ENCODE results near the gene MEGF11.

Gene MEGF11

DNA sequence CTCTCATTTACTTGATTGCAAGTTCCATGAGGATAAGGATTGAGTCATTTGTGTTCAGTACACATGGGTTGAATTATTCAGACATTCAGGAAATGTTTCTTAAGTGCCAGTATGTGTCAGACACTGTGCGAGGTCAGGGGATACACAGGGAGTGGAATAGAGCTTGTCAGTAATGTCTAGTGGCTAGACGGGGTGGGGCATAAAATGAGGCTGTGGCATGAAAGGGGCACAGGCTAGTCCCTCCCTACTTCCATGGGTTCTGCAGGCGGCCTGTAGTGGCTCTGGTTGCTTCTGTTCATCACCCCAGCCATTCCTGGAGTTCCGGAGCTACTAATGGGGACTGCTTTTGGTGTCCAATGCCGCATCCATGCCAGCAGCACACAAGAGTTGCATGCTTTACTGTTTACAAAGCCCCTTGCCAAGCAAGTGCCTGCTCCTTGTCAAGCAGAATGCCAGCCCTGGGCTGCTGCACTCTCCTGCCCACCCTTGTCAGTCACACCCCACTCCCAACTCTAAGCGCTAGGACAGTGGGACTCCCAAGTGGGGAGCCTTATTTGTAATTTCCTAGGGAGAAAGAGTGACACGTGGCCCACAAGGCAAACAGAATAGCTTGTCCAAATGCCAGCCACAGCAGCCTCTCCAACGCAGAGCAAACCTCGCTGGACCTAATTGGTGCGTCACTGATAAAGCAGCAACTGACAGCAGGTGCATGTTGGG is 313.5 kb downstream of the MEGF11 start:
- DNase-seq (ENCODE audit: low spot score) = peak; percentile 94

DNA sequence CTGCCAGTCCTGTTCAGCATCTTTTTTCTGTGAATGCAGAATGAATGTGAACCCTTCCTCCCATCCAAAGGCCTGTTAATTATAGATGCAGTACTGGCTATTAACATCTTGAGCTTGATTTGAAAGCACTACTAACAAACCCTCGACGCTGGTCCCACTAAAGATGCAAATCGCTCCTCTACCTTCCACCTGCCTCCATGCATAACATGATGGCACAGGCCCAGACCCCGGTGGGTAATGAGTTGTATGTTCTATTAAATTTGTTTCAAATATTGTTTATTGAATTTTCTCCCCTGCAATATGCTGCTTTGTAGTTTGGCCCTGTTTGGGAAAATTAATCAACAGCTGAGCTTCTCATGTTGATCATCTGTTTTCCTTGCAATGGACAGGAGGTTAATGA is 314.9 kb downstream of the MEGF11 start:
- no peak for DNase-seq (ENCODE audit: low spot score)

DNA sequence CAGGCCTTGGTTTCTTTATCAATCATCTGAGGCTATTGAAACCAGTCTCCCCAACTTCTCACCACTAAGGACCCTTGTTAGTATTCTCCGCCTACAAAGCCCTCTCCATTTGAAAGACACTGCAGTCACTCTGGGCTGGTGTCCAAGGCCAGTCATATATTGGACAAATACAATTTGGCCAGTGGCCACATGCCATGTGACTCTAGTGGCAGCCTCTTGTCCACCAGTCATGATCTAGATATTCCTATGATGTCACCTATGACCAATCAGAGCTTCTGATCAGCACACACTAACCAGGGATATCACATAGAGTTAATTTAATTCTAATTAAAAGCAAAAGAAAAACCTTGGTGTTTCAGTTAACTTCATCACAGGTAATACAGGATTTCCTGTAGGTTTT is 316.1 kb downstream of the MEGF11 start:
- no peak for DNase-seq (ENCODE audit: low spot score)

DNA sequence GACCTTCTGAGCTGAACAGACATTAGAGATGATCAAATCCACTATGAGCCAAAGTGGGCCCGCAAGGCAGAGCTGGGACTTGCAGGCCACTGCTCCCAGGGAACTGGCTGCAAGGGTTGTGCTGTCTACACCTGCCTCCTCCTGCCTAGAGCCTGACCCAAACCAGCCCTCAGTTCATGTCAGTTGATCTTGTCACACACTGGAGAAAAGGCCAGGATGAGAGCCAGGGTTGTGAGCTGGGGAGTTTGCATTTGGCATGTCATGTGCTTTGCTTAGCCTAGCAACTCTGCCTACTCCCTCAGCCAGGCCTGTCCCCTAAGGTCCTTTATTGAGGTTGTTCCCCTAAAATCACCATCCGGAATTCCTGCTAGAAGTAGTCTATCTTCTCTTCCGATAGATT is 316.5 kb downstream of the MEGF11 start:
- no peak for DNase-seq (ENCODE audit: low spot score)

DNA sequence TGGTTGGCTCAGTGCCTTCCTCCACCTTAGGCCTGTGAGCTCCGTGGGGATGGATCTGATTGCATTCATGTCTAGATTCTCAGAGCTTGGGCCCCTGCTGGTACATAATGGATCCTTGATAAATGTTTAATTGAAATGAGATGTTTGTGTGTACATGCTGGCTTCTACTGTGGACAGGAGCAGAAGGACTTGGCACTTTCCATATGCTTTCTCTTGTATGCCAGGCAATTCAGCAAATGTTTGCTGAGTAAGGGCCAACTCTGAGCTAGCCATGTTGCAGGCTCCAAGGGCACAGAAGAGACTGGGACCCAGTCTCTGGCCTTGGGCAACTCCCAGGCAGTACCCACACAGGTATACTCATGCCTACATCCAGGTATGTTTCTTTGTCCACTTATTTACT is 317.3 kb downstream of the MEGF11 start:
- no peak for DNase-seq (ENCODE audit: low spot score)

DNA sequence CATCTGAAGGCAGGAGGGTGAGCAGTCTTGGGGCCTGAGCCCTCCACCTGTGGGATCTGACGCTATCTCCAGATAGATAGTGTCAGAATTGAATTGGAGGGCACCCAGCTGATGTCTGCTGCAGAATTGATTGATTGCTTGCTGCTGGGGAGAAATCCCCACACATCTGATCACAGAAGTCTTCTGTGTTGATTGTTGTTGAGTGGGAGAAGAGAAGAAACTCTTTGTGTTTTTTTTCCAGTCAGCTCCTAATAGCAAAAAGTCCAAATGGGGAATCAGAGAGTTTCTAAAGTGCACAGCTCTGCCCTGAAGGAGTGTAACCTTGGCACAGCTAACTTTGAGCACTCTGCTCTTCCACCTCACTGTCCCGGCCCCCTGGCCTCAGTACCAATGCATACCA is 318.2 kb downstream of the MEGF11 start:
- DNase-seq (ENCODE audit: low spot score) = no peak

DNA sequence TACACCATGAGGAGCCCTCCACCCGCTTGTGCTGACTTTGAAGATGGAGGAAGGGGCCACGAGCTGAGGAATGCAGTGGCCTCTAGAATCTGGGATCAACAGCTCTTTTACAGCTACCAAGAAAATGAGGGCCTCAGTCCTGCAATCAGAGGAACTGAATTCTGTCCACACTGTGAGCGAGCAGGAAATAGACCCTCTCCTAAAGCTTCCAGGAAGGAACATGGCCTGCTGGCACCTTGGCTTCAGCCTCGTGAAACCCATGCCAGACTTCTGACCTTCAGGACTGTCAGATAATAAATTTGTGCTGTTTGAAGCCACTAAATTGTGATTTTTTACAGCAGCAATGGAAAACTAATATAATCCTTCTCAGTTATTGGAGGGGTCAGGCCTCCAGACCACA is 322.3 kb downstream of the MEGF11 start:
- DNase-seq (ENCODE audit: low spot score) = no peak

DNA sequence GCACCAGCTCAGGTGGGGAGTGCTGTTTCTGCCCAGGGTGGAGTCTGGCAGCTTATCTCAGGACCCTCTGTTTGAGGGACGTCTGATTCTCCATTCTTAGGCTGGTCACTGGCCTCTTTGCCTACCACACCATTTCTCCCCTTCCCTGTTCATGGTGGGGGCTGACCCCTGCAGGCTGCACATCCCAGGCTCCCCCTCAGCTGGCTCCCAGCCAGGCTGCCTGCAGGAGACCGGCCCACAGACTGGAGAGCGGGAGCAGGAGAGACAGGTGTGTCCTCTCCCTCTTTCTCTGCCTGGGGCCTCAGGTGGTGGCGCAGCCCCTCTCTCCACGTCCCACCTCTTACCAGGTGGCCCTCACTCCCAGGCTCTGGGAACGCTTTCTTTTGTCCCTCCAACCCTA is 323.4 kb downstream of the MEGF11 start:
- DNase-seq (ENCODE audit: low spot score) = no peak

DNA sequence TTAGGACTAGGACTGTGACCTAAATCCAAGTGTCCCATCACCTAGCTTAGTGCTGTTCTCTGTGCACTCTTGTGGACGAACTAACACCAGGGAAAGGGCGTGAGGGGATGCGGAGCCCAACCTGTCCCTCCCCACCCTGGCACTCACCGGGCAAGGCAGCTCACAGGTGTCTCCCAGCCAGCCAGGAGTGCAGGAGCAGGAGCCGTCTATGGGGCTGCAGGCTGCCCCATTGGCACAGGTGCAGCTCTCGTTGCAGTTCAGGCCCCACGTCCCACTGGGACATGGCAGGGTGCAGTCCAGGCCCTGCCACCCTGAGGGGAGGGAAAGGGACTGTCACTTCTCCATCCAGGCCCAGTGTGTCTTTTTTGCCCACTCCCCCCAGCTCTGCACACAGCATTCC is 324.0 kb downstream of the MEGF11 start:
- DNase-seq (ENCODE audit: low spot score) = no peak

DNA sequence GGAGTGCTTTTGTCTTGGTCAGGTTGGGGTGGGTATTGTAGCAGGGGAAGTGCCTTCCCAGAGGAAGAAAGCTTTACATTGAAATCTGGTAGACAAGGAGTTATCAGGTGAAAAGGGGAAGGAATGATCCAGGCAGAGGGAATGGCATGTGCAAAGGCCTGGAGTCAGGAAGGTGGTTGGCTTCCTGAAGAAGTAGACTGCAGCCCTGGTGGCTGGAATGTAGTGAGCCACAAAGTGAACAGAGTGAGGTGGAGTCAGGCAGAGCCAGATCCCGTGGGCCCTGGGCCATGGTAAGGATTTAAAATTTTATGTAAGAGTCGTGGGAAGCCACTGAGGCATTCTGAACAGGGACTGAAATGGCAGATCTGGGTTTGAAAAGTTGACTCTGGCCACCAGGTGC is 326.0 kb downstream of the MEGF11 start:
- DNase-seq (ENCODE audit: low spot score) = no peak

DNA sequence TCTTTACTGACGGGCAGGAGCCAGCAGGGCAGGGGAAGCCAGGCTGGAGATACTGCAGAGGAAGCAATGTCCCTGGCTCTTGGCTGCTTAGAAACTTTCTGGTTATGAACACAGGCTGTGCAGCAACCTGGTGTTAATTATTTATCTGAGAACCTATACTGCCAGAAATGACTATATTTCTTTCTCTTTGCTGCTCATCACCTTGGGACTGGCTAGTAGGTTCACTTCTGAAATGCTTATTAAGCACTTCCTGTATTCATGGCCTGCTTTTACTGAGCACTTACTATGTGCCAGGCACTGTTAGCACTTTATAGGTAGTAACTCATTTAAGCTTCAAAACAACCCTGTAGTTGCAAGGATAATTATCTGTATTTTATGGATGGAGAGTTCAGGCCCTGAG is 326.7 kb downstream of the MEGF11 start:
- DNase-seq (ENCODE audit: low spot score) = no peak

DNA sequence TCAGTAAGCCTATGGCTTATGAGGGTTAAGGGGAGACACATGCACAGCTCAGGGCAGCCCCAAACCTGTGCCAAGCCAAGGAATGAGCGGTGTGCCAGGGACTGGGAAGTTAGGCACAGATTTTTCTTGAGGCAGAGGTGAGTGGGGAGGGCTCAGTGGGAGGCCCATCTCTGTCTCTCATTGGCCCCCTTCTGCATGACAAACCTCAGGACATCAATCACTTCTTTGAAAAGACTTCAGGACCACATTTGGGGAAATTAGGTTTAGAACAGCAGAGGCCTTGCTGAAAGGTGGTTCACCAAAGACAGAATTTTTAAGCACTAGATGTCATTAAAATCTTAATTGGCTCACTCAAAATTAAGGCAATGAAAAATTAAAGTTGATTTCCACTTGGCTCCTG is 327.1 kb downstream of the MEGF11 start:
- no peak for DNase-seq (ENCODE audit: low spot score)

DNA sequence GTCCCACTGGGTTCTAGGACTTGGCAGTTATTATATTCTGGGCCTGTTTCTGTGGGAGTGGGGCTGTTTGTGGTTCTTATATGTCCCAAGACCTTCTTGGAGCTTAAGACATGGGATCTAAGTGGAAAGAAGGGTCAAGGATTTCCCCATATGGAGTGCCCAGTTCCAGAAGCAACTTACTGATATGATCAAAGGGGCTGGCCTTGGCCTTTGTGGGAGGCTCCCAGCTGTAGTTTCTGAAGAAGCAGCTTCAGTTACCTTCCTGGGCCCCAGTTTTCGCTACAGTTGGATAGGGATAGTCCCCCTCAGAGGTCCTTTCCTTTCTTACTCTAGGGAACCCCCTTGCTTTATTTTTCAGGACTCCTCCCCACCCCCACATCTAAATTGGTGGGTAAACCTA is 328.2 kb downstream of the MEGF11 start:
- no peak for DNase-seq (ENCODE audit: low spot score)

DNA sequence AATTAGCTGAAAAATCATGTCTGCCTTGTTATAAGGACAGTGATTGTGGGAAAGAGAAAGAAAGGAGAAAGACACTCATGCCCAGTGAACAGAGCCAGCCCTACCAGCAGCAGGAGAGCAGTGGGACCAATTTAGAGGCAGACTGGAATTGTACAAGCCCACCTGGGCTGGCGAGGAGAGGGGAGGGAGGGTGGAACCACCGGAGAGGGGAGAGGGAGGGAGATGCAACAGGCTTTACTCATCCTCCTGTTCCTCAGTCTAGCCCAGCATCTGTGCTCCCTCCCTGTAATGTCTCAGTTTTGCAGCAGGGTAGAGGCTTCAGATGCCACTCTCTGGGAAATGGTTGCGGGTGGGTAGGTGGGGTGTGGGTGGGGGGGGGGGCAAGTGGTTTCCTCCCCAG is 329.5 kb downstream of the MEGF11 start:
- no peak for DNase-seq (ENCODE audit: low spot score)

DNA sequence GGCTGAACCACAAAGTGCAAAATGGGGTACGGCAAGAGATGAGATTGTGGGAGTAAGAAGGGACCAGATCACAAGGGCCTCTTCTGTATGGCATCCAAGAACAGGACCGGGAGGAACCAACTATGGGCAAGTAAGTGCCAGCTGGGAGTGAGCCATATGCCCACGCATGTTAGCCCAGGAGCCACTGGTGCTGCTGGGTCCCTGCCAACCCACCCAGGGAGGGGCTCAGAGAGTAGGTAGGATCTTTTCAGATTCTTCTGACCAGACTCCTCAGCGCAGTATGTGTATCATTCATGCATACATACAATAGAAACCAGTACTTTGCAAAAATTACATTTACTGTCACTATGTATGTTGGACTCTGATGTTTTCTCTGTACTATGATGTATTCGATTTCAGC is 330.3 kb downstream of the MEGF11 start:
- no peak for DNase-seq (ENCODE audit: low spot score)

DNA sequence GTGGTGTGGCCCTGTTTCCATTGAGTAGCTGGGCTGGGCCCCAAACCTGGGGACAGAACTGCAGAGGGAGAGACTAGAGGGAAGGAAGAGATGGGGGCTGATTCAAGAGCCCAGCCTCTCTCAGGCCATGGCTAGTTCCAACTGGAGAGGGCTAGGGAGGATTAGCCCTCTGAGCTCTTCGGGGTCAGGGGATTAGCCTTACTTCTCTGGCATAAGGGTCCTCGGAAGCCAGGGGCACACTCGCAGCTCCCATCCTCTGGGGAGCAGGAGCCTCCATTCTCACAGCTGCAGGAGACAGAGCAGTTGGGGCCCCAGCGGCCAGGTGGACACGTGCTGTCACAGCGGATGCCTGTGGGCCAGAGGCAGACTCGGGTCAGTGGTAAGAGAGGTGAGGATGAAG is 330.9 kb downstream of the MEGF11 start:
- no peak for DNase-seq (ENCODE audit: low spot score)

DNA sequence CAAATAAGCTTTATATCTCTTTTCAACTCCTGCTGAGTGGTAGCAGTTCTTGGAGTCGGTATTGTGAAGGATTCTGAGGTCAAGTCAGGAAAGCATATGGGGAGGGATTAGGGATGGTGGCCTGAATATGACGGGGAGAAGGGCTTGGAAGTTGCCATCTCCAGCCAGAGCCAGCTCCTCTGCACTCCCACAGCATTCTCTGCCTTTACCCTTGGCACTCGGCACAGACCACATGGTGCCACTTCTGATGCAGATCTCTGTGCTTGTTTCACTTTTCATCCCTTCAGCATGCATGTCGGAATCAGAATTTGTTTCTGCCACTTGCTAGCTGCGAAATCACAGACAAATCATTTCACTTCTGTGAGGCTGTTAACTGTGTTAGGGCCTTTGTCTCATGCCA is 331.8 kb downstream of the MEGF11 start:
- DNase-seq (ENCODE audit: low spot score) = no peak

DNA sequence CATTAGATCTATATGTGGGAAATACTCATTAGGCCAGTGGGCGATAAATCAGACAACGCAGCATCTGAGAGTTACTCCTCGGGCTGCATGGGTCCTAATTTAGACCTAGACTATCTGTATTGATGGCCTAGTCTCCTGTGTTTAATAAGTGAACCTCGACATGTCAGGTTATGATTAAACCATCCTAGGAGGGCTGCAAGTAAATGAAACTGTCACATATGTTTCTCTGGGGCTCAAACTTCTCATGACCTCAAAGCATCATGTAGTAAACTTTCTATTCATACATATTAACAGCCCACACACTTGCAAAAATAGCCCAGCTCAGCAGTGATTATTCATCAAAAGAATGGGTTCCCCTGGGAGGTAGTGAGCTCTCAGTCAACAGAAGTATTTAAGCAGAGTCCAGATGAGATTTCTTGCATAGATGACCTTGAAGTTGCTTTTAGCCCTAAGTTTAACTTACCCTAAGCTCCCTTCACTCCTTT is 332.7 kb downstream of the MEGF11 start:
- DNase-seq (ENCODE audit: low spot score) = peak; percentile 56

DNA sequence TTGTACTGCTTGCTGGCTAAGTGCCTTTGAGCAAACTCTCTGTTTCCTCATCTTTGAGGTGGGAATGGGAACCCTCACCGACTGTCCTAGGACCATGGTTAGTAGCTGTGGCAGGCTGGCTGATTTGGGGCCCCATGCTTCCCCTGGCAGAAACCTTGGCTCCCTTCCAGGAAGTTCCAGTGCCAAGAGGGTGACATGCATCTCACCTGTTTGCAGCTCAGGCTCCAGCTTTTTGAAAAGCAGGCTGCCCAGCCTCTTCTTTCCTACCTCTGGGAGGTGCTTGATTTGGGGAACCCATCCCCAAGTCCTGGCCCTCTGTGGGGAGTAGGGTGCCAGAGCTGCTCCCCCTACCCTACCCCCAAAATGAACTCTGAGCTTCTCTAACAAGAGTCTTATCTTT is 333.4 kb downstream of the MEGF11 start:
- DNase-seq (ENCODE audit: low spot score) = no peak

DNA sequence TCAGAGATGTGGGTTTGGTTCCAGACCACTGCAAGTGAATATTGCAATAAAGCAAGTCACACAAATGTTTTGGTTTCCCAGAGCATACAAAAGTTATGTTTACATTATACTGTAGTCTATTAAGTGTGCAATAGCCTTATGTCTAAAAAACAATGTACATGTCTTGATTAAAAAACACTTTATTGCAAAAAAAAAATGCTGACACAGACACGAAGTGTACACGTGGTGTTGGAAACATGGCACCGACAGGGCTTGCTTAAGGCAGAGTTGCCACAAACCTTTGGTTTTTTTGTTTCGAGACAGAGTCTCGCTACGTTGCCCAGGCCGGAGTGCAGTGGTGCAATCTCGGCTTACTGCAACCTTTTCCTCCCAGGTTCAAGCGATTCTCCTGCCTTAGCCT is 334.2 kb downstream of the MEGF11 start:
- DNase-seq (ENCODE audit: low spot score) = no peak

DNA sequence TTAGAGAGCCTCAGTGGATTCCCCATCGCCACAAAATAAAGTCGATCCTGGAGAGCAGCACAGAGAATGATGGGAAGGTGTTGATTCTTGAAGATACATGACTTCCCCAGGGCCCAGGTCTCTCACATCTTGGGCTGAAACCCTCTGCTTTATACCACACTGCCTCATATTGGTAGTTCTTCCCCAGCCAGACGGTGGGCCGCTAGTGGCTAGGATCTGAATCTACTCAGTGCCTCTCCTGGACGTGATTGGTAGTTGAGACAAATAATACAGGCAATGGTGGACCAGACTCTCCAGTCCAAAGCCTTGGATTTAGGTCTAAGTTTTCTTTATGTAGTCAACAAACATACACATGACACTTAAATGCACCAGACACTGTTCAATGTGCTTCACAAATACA is 334.6 kb downstream of the MEGF11 start:
- no peak for DNase-seq (ENCODE audit: low spot score)

DNA sequence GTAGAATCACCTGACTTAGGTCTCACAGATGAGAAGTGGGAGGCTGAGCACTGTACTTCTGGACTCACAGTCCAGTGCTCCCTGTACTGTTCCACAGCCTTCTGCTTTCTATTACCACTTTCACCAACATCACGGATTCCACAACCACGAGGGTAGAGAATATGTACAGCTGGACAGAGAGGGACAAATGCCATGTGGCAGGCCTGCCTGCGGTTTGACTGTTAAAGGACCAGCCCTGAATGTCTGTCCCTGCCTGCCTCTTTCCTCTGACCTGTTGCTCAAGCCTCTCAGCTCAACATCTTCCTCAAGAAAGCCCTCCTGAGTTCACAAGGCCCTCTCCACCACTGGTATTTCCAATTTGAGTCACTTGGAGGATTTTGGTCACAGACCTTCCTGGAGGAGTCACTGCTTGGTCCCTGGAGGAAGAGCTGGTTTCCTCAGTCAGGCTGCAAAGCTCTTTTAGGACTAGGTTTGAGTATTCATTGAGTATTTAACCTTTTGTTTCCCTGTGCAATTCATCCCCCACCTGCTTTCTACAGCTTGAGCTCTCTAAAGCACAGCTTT is 335.1 kb downstream of the MEGF11 start:
- no peak for DNase-seq (ENCODE audit: low spot score)

DNA sequence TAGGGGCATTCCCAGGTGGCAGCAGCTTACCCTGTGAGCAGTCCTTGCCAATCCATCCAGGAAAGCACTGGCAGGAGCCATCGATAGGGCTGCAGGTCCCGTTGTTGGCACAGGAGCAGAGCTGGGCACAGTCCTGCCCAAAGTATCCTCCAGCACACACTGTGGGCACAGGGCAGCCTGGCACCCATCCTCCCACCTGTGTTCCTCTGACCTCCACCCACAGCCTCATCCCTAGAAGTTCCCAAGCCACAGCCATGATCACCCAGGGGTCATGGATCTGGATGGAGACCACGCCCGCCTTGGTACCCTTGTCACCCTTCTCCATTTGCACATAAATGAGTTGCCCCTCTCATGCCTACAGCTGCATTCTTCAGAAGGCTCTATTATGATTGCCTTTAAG is 335.6 kb downstream of the MEGF11 start:
- DNase-seq (ENCODE audit: low spot score) = no peak

DNA sequence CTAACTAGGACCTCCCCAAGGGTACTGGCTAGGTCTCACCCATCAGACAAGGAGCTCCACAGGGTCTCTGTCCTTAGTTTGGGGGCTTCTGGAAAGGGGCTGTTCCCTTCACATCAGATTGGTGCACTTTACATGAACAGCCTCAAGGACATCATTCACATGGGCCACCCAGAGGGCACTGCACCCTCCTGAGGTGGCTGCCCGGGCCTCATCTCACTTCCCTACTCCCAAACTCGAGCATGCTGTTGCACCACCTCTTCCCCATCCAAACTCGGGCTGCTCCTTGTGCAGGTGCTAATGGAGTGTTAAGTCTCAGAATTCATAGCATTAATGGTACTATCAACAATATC is 336.2 kb downstream of the MEGF11 start:
- no peak for DNase-seq (ENCODE audit: low spot score)
